Astrocyte (in vitro differentiated cells and primary cell): ENCODE results near the gene HMX1. TPM values are rescaled to one million over a fixed set of nuclear protein-coding genes. Genes with fewer than 3 reads are reported as not detected.
A peak's percentile ranks its signal among the peaks of the same experiment; 100 is the strongest.

Source experiments
- DNase-seq: peaks from one replicate; pipeline ENCODE4 v3.0.0-alpha.2; 2010; ENCODE audit warnings: low read depth
- FAIRE-seq: peaks from 2 replicates; lab custom pipeline; 2011; peaks lifted over from hg19 to GRCh38; lab: Jason Lieb, UNC
- H2AFZ ChIP-seq: 2 replicates; pipeline ENCODE4 v1.6.0; 2012; ENCODE audit warnings: low read depth, low read length, inconsistent platforms
- H3K27ac ChIP-seq: 2 replicates; pipeline ENCODE4 v1.5.1; 2011; ENCODE audit warnings: low read depth, low read length, inconsistent platforms
- H3K27me3 ChIP-seq: 2 replicates; pipeline ENCODE4 v1.6.0; 2011; ENCODE audit warnings: low read length, inconsistent platforms; ENCODE audit not compliant: insufficient read depth
- H3K36me3 ChIP-seq: 2 replicates; pipeline ENCODE4 v1.5.1; 2011; ENCODE audit warnings: low read length, inconsistent platforms; ENCODE audit not compliant: insufficient read depth
- H3K4me1 ChIP-seq: 2 replicates; pipeline ENCODE4 v1.5.1; 2011; ENCODE audit warnings: low read length, inconsistent platforms; ENCODE audit not compliant: insufficient read depth
- H3K4me2 ChIP-seq: 2 replicates; pipeline ENCODE4 v1.6.0; 2012; ENCODE audit warnings: low read length, inconsistent platforms
- H3K4me3 ChIP-seq: 2 replicates; pipeline ENCODE4 v1.5.1; 2011; ENCODE audit warnings: low read depth, mild to moderate bottlenecking, low read length, inconsistent platforms; ENCODE audit not compliant: insufficient read depth
- H3K79me2 ChIP-seq: 2 replicates; pipeline ENCODE4 v1.6.0; 2012; ENCODE audit warnings: mild to moderate bottlenecking, low read length, inconsistent platforms; ENCODE audit not compliant: insufficient read depth
- H3K9ac ChIP-seq: 2 replicates; pipeline ENCODE4 v1.6.0; 2012; ENCODE audit warnings: mild to moderate bottlenecking, low read length, inconsistent platforms
- H3K9me3 ChIP-seq: 2 replicates; pipeline ENCODE4 v1.5.1; 2012; ENCODE audit warnings: low read depth, mild to moderate bottlenecking, low read length, inconsistent platforms; ENCODE audit not compliant: insufficient read depth
- H4K20me1 ChIP-seq: 2 replicates; pipeline ENCODE4 v1.6.0; 2012; ENCODE audit warnings: low read length, inconsistent platforms; ENCODE audit not compliant: insufficient read depth
- H3K27ac Mint-ChIP-seq: one replicate; pipeline ENCODE4 v1.8.0; 2021; ENCODE audit warnings: mild to moderate bottlenecking, mixed read lengths; ENCODE audit not compliant: unreplicated experiment
- H3K27me3 Mint-ChIP-seq: one replicate; pipeline ENCODE4 v1.8.0; 2021; ENCODE audit warnings: low read depth, mixed read lengths; ENCODE audit not compliant: unreplicated experiment
- H3K36me3 Mint-ChIP-seq: one replicate; pipeline ENCODE4 v1.8.0; 2021; ENCODE audit warnings: low read depth, mixed read lengths; ENCODE audit not compliant: unreplicated experiment
- H3K4me1 Mint-ChIP-seq: one replicate; pipeline ENCODE4 v1.8.0; 2021; ENCODE audit warnings: low read depth, mixed read lengths; ENCODE audit not compliant: unreplicated experiment
- H3K4me3 Mint-ChIP-seq: one replicate; pipeline ENCODE4 v1.8.0; 2021; ENCODE audit warnings: mild to moderate bottlenecking, moderate library complexity, mixed read lengths; ENCODE audit not compliant: unreplicated experiment
- H3K9me3 Mint-ChIP-seq: one replicate; pipeline ENCODE4 v1.8.0; 2021; ENCODE audit warnings: mild to moderate bottlenecking, mixed read lengths; ENCODE audit not compliant: unreplicated experiment
- CTCF ChIP-seq: IDR thresholded peaks from 2 replicates; pipeline ENCODE4 v1.5.1; 2011; ENCODE audit warnings: low read depth, mild to moderate bottlenecking, inconsistent platforms, low read length, moderate library complexity; ENCODE audit not compliant: insufficient read depth
- EZH2 ChIP-seq: IDR thresholded peaks from 2 replicates; pipeline ENCODE4 v1.6.1; 2012; ENCODE audit warnings: mild to moderate bottlenecking, low read length, inconsistent platforms; ENCODE audit not compliant: insufficient read depth
- total RNA-seq: library from RNA; stranded (reverse); gene quantifications from 2 replicates; pipeline ENCODE4 v1.2.1, GENCODE V29; 2021

HMX1 gene
- total RNA-seq, 1 donor from 2014 or later = 0.25 TPM

GRCh38 chr4:8893624-8894423 lies 22.2 kb upstream of the HMX1 start:
- H3K4me3 ChIP-seq = no peak overlapping the region
- no peak overlapping the region for H3K9ac ChIP-seq
- FAIRE-seq = no peak
- no peaks in the 10 kb centered on the region for H3K4me1 ChIP-seq
- peak; percentile 95 for TF ChIP-seq EZH2
- no peak for TF ChIP-seq CTCF
- H3K27ac ChIP-seq = no peak overlapping the region
- DNase-seq = no peak
- Mint-ChIP-seq H3K4me3 (no peak overlapping the region), H3K36me3 (peaks cover 4% of the 10 kb centered on the region), H3K27me3 (peaks cover 71% of the 10 kb centered on the region), H3K27ac (no peak overlapping the region), H3K4me1 (no peaks in the 10 kb centered on the region), H3K9me3 (peaks cover 9% of the 10 kb centered on the region)
- no peaks in the 10 kb centered on the region for H3K79me2 ChIP-seq
- no peaks in the 10 kb centered on the region for H3K36me3 ChIP-seq
- H3K4me2 ChIP-seq = no peak overlapping the region
- no peaks in the 10 kb centered on the region for H4K20me1 ChIP-seq
- no peak overlapping the region for H2AFZ ChIP-seq
- no peaks in the 10 kb centered on the region for H3K9me3 ChIP-seq
- peaks cover 36% of the 10 kb centered on the region for H3K27me3 ChIP-seq

- Mint-ChIP-seq H3K9me3 (peaks cover 8% of the 10 kb centered on the region), H3K4me3 (no peak overlapping the region), H3K36me3 (peaks cover 4% of the 10 kb centered on the region), H3K27ac (no peak overlapping the region), H3K4me1 (no peaks in the 10 kb centered on the region), H3K27me3 (peaks cover 71% of the 10 kb centered on the region)
- H3K4me3 ChIP-seq = no peak overlapping the region
- H3K27me3 ChIP-seq = peaks cover 37% of the 10 kb centered on the region
- no peak overlapping the region for H3K9ac ChIP-seq
- no peak overlapping the region for H3K4me2 ChIP-seq
- H3K36me3 ChIP-seq = no peaks in the 10 kb centered on the region
- H3K9me3 ChIP-seq = no peaks in the 10 kb centered on the region
- H3K27ac ChIP-seq = no peak overlapping the region
- H3K4me1 ChIP-seq = no peaks in the 10 kb centered on the region
- no peak overlapping the region for H2AFZ ChIP-seq
- no peak for FAIRE-seq
- H3K79me2 ChIP-seq = no peaks in the 10 kb centered on the region
- H4K20me1 ChIP-seq = no peaks in the 10 kb centered on the region
- DNase-seq = no peak
- TF ChIP-seq EZH2 (no peak), CTCF (no peak)
Measured at GRCh38 chr4:8893227-8893623, 21.6 kb upstream of the HMX1 start.

GRCh38 chr4:8892556-8893226 lies 21.1 kb upstream of the HMX1 start:
- TF ChIP-seq EZH2 (no peak), CTCF (no peak)
- H3K4me2 ChIP-seq = no peak overlapping the region
- Mint-ChIP-seq H3K9me3 (peaks cover 5% of the 10 kb centered on the region), H3K4me1 (no peaks in the 10 kb centered on the region), H3K27me3 (peaks cover 71% of the 10 kb centered on the region), H3K36me3 (peaks cover 3% of the 10 kb centered on the region), H3K4me3 (no peak overlapping the region), H3K27ac (no peak overlapping the region)
- DNase-seq = no peak
- no peaks in the 10 kb centered on the region for H3K36me3 ChIP-seq
- H4K20me1 ChIP-seq = no peaks in the 10 kb centered on the region
- H3K27ac ChIP-seq = no peak overlapping the region
- no peaks in the 10 kb centered on the region for H3K4me1 ChIP-seq
- no peak for FAIRE-seq
- no peak overlapping the region for H3K4me3 ChIP-seq
- H2AFZ ChIP-seq = no peak overlapping the region
- no peaks in the 10 kb centered on the region for H3K9me3 ChIP-seq
- H3K9ac ChIP-seq = no peak overlapping the region
- H3K79me2 ChIP-seq = no peaks in the 10 kb centered on the region
- peaks cover 39% of the 10 kb centered on the region for H3K27me3 ChIP-seq
